Astrocyte (in vitro differentiated cells and primary cell): ENCODE measurements around the gene SAMM50. TPM values are rescaled to one million over a fixed set of nuclear protein-coding genes. Genes with fewer than 3 reads are reported as not detected.

ENCODE experiments used
- DNase-seq: peaks from one replicate; pipeline ENCODE4 v3.0.0-alpha.2; 2010; ENCODE audit warnings: low read depth
- FAIRE-seq: peaks from 2 replicates; lab custom pipeline; 2011; peaks lifted over from hg19 to GRCh38; lab: Jason Lieb, UNC
- H2AFZ ChIP-seq: 2 replicates; pipeline ENCODE4 v1.6.0; 2012; ENCODE audit warnings: low read depth, low read length, inconsistent platforms
- H3K27ac ChIP-seq: 2 replicates; pipeline ENCODE4 v1.5.1; 2011; ENCODE audit warnings: low read depth, low read length, inconsistent platforms
- H3K27me3 ChIP-seq: 2 replicates; pipeline ENCODE4 v1.6.0; 2011; ENCODE audit warnings: low read length, inconsistent platforms; ENCODE audit not compliant: insufficient read depth
- H3K36me3 ChIP-seq: 2 replicates; pipeline ENCODE4 v1.5.1; 2011; ENCODE audit warnings: low read length, inconsistent platforms; ENCODE audit not compliant: insufficient read depth
- H3K4me1 ChIP-seq: 2 replicates; pipeline ENCODE4 v1.5.1; 2011; ENCODE audit warnings: low read length, inconsistent platforms; ENCODE audit not compliant: insufficient read depth
- H3K4me2 ChIP-seq: 2 replicates; pipeline ENCODE4 v1.6.0; 2012; ENCODE audit warnings: low read length, inconsistent platforms
- H3K4me3 ChIP-seq: 2 replicates; pipeline ENCODE4 v1.5.1; 2011; ENCODE audit warnings: low read depth, mild to moderate bottlenecking, low read length, inconsistent platforms; ENCODE audit not compliant: insufficient read depth
- H3K79me2 ChIP-seq: 2 replicates; pipeline ENCODE4 v1.6.0; 2012; ENCODE audit warnings: mild to moderate bottlenecking, low read length, inconsistent platforms; ENCODE audit not compliant: insufficient read depth
- H3K9ac ChIP-seq: 2 replicates; pipeline ENCODE4 v1.6.0; 2012; ENCODE audit warnings: mild to moderate bottlenecking, low read length, inconsistent platforms
- H3K9me3 ChIP-seq: 2 replicates; pipeline ENCODE4 v1.5.1; 2012; ENCODE audit warnings: low read depth, mild to moderate bottlenecking, low read length, inconsistent platforms; ENCODE audit not compliant: insufficient read depth
- H4K20me1 ChIP-seq: 2 replicates; pipeline ENCODE4 v1.6.0; 2012; ENCODE audit warnings: low read length, inconsistent platforms; ENCODE audit not compliant: insufficient read depth
- H3K27ac Mint-ChIP-seq: one replicate; pipeline ENCODE4 v1.8.0; 2021; ENCODE audit warnings: mild to moderate bottlenecking, mixed read lengths; ENCODE audit not compliant: unreplicated experiment
- H3K27me3 Mint-ChIP-seq: one replicate; pipeline ENCODE4 v1.8.0; 2021; ENCODE audit warnings: low read depth, mixed read lengths; ENCODE audit not compliant: unreplicated experiment
- H3K36me3 Mint-ChIP-seq: one replicate; pipeline ENCODE4 v1.8.0; 2021; ENCODE audit warnings: low read depth, mixed read lengths; ENCODE audit not compliant: unreplicated experiment
- H3K4me1 Mint-ChIP-seq: one replicate; pipeline ENCODE4 v1.8.0; 2021; ENCODE audit warnings: low read depth, mixed read lengths; ENCODE audit not compliant: unreplicated experiment
- H3K4me3 Mint-ChIP-seq: one replicate; pipeline ENCODE4 v1.8.0; 2021; ENCODE audit warnings: mild to moderate bottlenecking, moderate library complexity, mixed read lengths; ENCODE audit not compliant: unreplicated experiment
- H3K9me3 Mint-ChIP-seq: one replicate; pipeline ENCODE4 v1.8.0; 2021; ENCODE audit warnings: mild to moderate bottlenecking, mixed read lengths; ENCODE audit not compliant: unreplicated experiment
- EZH2 ChIP-seq: IDR thresholded peaks from 2 replicates; pipeline ENCODE4 v1.6.1; 2012; ENCODE audit warnings: mild to moderate bottlenecking, low read length, inconsistent platforms; ENCODE audit not compliant: insufficient read depth
- total RNA-seq: library from RNA; stranded (reverse); gene quantifications from 2 replicates; pipeline ENCODE4 v1.2.1, GENCODE V29; 2021
- TF ChIP-seq, protein P1 (sequence below): IDR thresholded peaks from 2 replicates; pipeline ENCODE4 v1.5.1; 2011; ENCODE audit warnings: low read depth, mild to moderate bottlenecking, inconsistent platforms, low read length, moderate library complexity; ENCODE audit not compliant: insufficient read depth

SAMM50 gene
- total RNA-seq, 1 donor from 2014 or later, result 63.4 TPM

DNA sequence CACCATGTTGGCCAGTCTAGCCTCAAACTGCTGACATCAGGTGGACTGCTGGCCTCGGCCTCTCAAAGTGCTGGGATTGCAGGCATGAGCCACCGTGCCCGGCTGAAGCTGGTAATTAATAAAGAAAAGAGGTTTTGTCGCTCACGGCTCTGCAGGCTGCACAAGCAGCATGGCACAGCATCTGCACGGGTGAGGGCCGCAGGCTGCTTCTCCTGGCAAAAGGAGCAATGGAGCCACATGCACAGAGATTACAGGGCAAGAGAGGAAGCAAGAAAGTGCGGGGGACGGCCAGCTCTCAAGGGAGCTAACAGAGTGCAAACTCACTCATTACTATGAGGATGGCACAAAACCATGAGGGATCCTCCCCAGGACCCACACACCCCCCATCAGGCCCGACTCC lies 64.2 kb downstream of the SAMM50 start:
- Mint-ChIP-seq H3K9me3 (no peaks in the 10 kb centered on the region), H3K27ac (no peak overlapping the region), H3K4me1 (peaks cover 9% of the 10 kb centered on the region), H3K4me3 (no peak overlapping the region), H3K36me3 (no peaks in the 10 kb centered on the region), H3K27me3 (no peaks in the 10 kb centered on the region)
- Histone ChIP-seq H4K20me1 (no peaks in the 10 kb centered on the region), H2AFZ (no peak overlapping the region), H3K27me3 (no peaks in the 10 kb centered on the region), H3K4me1 (peaks cover 27% of the 10 kb centered on the region), H3K4me2 (no peak overlapping the region), H3K79me2 (peaks cover 13% of the 10 kb centered on the region), H3K9me3 (no peaks in the 10 kb centered on the region), H3K4me3 (no peak overlapping the region), H3K36me3 (no peaks in the 10 kb centered on the region), H3K27ac (no peak overlapping the region), H3K9ac (no peak overlapping the region)
- FAIRE-seq (no peak), DNase-seq (no peak)
- TF ChIP-seq EZH2, result no peak
- TF ChIP-seq, protein P1, sequence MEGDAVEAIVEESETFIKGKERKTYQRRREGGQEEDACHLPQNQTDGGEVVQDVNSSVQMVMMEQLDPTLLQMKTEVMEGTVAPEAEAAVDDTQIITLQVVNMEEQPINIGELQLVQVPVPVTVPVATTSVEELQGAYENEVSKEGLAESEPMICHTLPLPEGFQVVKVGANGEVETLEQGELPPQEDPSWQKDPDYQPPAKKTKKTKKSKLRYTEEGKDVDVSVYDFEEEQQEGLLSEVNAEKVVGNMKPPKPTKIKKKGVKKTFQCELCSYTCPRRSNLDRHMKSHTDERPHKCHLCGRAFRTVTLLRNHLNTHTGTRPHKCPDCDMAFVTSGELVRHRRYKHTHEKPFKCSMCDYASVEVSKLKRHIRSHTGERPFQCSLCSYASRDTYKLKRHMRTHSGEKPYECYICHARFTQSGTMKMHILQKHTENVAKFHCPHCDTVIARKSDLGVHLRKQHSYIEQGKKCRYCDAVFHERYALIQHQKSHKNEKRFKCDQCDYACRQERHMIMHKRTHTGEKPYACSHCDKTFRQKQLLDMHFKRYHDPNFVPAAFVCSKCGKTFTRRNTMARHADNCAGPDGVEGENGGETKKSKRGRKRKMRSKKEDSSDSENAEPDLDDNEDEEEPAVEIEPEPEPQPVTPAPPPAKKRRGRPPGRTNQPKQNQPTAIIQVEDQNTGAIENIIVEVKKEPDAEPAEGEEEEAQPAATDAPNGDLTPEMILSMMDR, result no peak

DNA sequence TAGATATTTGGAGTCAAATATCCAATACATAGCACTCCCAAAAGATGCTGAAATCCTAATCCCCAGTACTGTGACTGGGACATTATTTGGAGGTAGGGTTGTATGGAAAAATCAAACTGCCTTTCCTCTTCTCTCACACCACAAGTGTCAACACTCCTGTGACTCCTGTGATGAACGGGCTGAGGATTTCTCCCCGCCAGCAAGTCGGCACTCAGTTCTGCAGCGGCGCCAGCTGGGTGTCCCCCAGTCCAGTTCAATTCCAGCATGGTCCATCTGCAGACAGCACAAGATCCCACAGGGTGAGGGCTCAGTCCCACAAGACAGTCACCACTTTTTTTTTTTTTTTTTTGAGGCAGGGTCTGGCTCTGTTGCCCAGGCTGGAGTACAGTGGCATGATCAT lies 64.6 kb downstream of the SAMM50 start:
- no peak for DNase-seq
- Histone ChIP-seq H4K20me1 (no peaks in the 10 kb centered on the region), H3K27me3 (no peaks in the 10 kb centered on the region), H3K4me1 (peaks cover 29% of the 10 kb centered on the region), H3K4me3 (no peak overlapping the region), H3K27ac (no peak overlapping the region), H3K4me2 (no peak overlapping the region), H3K36me3 (no peaks in the 10 kb centered on the region), H3K9me3 (no peaks in the 10 kb centered on the region), H2AFZ (no peak overlapping the region), H3K9ac (no peak overlapping the region), H3K79me2 (peaks cover 13% of the 10 kb centered on the region)
- H3K36me3 Mint-ChIP-seq, result no peaks in the 10 kb centered on the region
- peaks cover 9% of the 10 kb centered on the region for H3K4me1 Mint-ChIP-seq
- peaks cover under 1% of the 10 kb centered on the region for H3K9me3 Mint-ChIP-seq
- no peak for FAIRE-seq
- no peak overlapping the region for H3K4me3 Mint-ChIP-seq
- no peaks in the 10 kb centered on the region for H3K27me3 Mint-ChIP-seq
- TF ChIP-seq EZH2, result no peak
- TF ChIP-seq, protein P1, result no peak
- H3K27ac Mint-ChIP-seq, result no peak overlapping the region

DNA sequence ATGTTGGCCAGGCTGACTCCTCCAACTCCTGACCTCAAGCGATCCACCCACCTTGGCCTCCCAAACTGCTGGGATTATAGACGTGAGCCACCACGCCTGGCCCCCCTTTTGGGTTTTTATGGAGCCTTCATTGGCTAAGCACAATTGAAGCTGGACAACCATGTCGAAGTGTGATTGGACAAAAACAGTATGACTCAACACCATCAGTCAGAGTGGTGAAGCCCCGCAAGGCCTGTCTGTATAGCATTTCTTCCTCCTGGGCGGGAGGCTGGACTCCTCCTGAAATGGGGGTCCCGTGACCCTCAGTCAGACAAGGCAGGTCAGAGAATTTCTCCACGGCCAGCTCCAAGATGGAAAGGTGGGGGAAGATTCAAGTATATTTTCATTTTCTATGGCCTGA lies 65.7 kb downstream of the SAMM50 start:
- Mint-ChIP-seq H3K27ac (peak overlapping the region; percentile 59), H3K36me3 (no peaks in the 10 kb centered on the region), H3K4me1 (peaks cover 9% of the 10 kb centered on the region), H3K4me3 (peak overlapping the region; percentile 5), H3K27me3 (no peaks in the 10 kb centered on the region), H3K9me3 (peaks cover 2% of the 10 kb centered on the region)
- Histone ChIP-seq H3K9ac (peak overlapping the region; percentile 76), H3K4me3 (no peak overlapping the region), H3K27me3 (no peaks in the 10 kb centered on the region), H3K79me2 (peaks cover 22% of the 10 kb centered on the region), H3K4me1 (peaks cover 32% of the 10 kb centered on the region), H3K36me3 (no peaks in the 10 kb centered on the region), H2AFZ (no peak overlapping the region), H3K9me3 (no peaks in the 10 kb centered on the region), H4K20me1 (no peaks in the 10 kb centered on the region), H3K4me2 (peak overlapping the region; percentile 70), H3K27ac (peak overlapping the region; percentile 91)
- peak; percentile 64 for DNase-seq
- no peak for FAIRE-seq
- TF ChIP-seq EZH2, result no peak
- TF ChIP-seq, protein P1, result no peak
